Measurements from ENCODE around the gene LRP1B. TPM values are rescaled to one million over a fixed set of nuclear protein-coding genes. Genes with fewer than 3 reads are reported as not detected.

LRP1B gene
- total RNA-seq, 1 experiment from 2014 or later = 0.52 TPM

GRCh38 chr2:141027221-141027620 lies 1103.6 kb downstream of the LRP1B start:
- CTCF ChIA-PET = no interaction called here
- TF ChIP-seq PRDM15 (CRISPR knock-in tag; IDR thresholded peaks at IDR 0.05) (no peak), SOX15 (CRISPR knock-in tag; IDR thresholded peaks at IDR 0.05) (no peak), ZNF532 (CRISPR knock-in tag; IDR thresholded peaks at IDR 0.05; ENCODE audit: borderline replicate concordance) (no peak), CREB1 (CRISPR knock-in tag; IDR thresholded peaks at IDR 0.05) (no peak), ARID4B (CRISPR knock-in tag; IDR thresholded peaks at IDR 0.05; ENCODE audit: borderline replicate concordance) (no peak), HMGXB4 (CRISPR knock-in tag; IDR thresholded peaks at IDR 0.05) (no peak), E2F4 (CRISPR knock-in tag; IDR thresholded peaks at IDR 0.05; ENCODE audit: borderline replicate concordance, low read depth) (no peak), MYBL2 (CRISPR knock-in tag; IDR thresholded peaks at IDR 0.05) (no peak), ATF1 (CRISPR knock-in tag; IDR thresholded peaks at IDR 0.05) (no peak), ZNF121 (CRISPR knock-in tag; IDR thresholded peaks at IDR 0.05) (no peak), ZNF416 (CRISPR knock-in tag; IDR thresholded peaks at IDR 0.05) (no peak), IRF1 (CRISPR knock-in tag; IDR thresholded peaks at IDR 0.05) (no peak)
- no peak overlapping the region for H3K4me3 Mint-ChIP-seq
- DNase-seq (ENCODE audit: low spot score) (no peak), ATAC-seq (no peak)
- no peak overlapping the region for H3K27ac Mint-ChIP-seq
- H3K9me3 Mint-ChIP-seq = peaks cover 6% of the 10 kb centered on the region
- POLR2A ChIA-PET = no interaction called here
- H3K4me1 Mint-ChIP-seq = peaks cover 13% of the 10 kb centered on the region
- H3K27me3 Mint-ChIP-seq (ENCODE audit: low read depth) = no peaks in the 10 kb centered on the region
- peaks cover 5% of the 10 kb centered on the region; the same call in 1 of the 2 replicates for H3K36me3 Mint-ChIP-seq

All from WTC11 (cell line).